Stimulated activated naive CD8-positive, alpha-beta T cell treated with anti-CD3 and anti-CD28 coated beads, Interleukin-15, Interleukin-2, amounts not matched to agents 100 U/mL and 50 U/mL, for 24 hours (primary cell): ENCODE data around the gene LZIC.

Experiments
- ATAC-seq: fragments of 150-1000 bp; cut with Tn5 transposase; one replicate; pipeline ENCODE4 v1.10.0; 2021
- DNase-seq: peaks from one replicate; pipeline ENCODE4 v3.0.0; 2021

Gene LZIC

DNA sequence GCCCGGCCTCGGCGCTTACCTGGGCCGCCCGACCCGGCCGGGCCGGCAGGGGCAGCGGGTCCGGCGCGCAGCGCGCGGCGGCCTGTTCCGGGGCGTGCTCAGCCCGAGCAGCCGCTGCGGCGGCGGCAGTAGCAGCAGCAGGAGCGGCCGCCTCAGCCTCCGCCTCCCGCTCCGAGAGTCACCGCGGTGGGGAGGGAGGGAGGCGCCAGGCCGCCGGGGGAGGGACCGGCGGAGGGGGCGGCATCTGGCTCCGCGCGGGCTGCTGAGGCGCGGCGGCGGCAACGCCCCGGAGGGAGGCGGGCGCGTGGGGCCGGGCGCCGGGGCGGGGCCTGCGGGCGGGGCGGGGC lies 33.1 kb downstream of the LZIC start, which contains the start of gene CTNNBIP1:
CTNNBIP1 (minus strand) TSS at position 194 of the 347 bp plus-strand sequence. CDS start 38,205 bp downstream, outside the sequence.
- peak; percentile 88 for ATAC-seq
- no peak for DNase-seq

DNA sequence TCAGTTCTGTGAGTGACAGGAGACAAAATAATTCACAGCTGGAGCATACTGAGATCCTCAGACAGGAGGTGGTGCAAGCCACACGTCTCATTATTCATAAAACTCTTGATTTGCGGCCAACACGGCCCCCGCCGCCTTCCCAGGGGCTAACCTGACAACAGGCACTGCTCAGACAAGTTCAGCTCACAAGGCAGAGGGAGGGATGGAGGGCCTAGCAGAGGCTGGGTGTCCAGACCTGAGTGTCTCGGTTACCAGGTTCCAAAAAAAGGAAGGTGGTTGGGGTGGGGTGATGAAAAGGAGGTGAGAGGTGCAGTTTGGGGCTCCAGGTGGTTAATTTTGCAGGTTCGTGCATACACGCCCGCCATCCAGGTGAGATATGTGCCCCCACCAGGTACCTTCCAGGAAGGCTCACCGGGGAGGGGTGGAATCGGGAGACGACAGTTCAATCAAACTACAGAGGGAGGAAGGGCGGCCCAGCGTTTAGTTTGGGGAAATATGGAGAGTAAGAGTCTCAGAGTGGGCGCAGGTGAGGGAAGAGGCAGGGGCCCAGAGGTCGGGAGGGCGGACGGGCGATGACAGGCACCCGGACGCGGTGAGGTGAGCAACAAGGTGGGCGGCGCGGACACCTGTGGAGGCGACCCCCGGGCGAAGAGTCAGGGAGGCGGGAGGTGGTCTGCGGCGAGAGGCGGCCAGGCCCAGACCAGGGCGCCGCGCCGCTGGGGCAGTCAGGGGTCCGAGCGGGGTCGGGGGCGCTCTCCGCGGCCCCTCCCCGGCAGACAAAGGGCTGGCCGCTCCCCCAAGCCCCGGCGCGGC lies 33.8 kb downstream of the LZIC start:
- ATAC-seq (no peak), DNase-seq (peak; percentile 54)

DNA sequence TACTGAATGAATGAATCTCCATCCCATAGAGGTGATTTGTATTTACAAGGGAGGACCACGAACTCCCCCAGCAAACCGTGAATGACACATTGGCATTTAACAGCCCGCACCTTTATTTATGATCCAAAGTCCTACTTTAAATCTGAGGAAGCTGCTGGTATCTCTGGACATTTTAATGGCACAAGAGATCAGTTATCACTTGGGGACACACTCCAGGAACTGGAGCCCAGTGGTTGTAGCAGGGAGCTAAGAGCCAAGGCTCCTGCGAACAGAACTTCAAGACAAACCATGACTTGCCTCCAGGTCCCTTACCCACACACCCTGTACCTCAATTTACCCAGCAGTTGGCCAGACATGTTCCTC lies 34.3 kb downstream of the LZIC start:
- DNase-seq: no peak
- ATAC-seq: no peak

DNA sequence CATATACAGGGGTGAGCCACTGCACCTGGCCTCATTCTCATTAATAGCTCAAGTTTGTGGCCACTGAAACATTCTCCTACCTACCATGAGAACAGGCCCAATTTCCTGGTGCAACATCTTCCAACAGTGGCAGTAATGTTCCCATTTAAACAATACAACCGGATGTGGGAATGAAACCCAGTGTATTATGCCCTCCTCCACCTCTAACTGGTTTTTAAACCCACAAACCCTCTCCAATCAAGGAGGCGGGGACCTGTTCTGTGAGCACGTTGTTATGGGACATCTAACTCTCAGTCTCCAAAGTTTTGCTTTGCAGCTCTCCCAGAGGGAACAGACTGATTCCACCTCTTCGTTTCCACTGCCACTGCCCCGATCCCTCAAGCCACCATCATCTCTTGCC lies 35.8 kb downstream of the LZIC start:
- DNase-seq (no peak), ATAC-seq (no peak)

DNA sequence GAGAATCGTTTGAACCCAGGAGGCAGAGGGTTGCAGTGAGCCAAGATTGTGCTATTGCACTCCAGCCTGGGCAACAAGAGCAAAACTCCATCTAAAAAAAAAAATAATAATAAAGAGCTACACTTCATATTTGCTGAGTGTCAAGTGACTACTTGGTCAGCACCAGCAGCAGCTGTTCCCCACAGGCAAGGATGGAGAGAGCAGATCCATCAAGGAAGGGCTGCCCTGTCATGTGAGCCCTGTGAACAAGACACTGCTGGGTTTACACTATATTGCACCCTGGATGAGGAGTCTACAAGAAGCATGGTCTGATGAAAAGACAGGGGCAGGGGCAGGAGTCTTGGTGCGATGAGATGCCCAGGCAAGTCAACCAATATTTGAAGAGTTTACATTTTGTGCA lies 36.7 kb downstream of the LZIC start:
- ATAC-seq: no peak
- no peak for DNase-seq

DNA sequence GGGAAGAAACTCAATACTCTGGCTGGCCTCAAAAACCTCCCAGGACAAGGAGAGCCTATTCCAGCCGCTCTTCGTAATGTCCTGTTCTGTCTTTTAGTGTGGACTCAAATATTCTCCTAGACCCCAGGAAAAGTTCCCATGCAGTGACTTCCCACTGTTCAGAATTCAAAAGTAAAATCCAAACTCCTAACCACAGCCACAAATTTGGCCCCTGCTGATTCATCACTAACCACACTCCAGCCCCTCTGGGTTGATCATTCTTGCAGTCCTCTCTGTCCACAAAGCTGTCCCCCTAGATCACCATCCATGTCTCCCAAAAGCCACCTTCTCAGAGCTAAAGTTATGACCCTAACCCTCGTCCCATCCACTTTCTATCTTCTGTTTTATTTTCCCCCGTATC lies 38.2 kb downstream of the LZIC start:
- DNase-seq (no peak), ATAC-seq (no peak)

DNA sequence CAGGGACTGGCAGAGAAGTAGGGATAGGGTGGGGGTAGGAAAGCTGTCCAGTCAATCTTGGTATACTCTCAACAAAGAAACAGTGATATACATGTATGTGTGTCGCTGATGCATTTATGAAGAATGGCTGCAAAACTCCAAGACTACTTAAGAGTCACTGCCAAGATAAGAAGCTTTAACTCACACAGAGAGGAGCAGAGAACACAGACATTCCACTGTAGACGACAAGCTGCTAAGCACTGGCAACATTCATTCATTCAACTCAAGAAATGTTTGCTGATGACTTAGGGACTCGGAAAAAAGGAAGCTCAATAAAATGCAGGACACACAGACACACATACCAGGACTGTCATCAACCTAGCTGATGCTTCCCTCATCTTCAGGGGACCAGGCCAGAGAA lies 38.6 kb downstream of the LZIC start:
- ATAC-seq: no peak
- no peak for DNase-seq

DNA sequence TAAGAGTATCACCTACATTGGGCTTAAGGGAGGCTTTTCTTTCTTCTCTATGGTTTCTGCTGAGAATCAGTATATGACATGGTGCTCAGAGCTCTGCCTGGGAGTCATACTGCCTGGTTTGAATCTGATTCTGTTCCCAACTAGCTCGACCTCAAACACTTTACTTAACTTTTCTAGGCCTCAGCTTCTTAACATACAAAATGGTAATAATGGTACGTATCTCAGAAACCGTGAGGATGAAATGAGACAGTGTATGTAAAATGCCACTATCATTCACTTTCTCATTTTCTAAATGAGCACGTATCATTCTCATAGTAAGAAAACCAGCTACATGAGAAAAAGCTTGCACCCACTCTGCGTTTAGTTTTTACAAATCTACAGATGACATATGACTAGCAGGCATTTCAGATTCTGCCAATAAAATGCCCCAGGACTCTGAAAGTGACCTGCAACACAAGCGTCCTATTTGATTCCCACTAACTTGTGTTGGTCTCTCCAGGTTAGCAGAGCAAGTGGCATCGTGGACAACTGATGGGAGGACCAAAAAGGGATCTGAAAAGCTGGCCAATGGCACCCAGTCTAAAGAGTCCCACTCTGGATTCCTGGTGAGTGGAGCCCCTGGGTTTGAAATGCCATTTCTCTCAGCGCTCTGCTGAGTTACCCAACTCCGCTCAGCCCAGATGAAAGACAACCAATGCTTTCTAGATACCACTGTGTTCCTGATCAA lies 39.2 kb downstream of the LZIC start:
- ATAC-seq (peak; percentile 70), DNase-seq (no peak)

DNA sequence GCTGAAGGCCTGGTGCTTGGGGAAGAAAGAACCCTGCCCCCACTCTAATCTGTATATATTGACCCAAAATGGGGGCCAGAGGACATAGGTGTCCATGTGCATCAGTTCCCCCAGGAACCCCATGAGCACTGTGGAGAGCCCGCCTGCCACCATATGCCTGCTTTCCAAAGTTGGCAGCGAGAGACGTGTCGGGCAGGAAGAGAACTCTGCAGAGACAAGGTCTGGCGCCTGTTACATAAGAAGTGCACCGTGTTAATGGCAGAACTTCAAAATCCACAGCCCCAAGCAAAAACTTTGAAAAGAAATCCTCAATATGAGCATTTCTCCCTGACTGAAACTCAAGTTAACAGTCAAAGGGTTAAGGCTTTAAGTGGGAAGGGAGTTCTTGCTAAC lies 41.1 kb downstream of the LZIC start:
- ATAC-seq (no peak), DNase-seq (no peak)

DNA sequence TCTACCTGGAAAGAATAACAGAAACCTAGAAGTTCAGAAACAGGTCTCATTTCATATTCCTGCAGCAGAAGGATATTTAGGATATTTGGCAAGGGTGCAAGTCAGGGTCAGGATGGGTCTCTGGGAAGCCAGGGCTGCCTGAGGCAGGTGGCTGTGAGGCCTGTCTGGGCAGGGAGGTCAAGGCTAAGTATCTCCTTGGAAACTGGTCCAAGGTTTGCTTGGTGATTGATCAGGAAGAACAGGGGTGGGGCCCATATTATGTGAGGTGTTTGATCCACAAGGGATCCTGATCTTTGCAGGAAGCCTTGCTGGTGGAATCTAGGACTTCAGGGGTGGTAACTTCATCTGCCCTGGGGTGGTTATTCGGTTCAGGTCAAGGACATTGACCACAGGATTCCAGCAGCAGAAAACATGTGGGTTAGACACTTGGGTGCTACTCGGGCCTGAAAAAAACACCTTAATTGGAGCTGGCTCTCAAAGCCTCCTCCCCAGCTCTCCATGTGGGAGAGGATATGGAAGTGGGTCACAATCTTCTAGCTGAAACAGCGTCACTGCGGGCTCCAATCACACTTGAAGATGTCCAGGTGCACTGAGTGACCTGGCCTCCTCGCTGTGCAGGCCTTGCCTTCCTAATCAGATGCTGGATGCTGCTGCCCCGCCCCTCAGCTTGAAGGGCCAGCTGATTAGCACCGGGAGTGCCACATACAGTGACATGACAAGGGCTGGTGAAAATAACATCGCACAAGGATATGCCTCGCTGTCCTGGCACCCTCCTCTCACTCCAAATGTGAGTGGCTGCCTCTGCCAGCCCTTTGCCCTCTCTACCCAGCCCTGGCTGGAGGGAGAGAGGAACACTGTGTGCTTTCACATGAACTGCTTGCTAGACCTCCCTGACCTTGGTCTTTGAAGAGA lies 41.8 kb downstream of the LZIC start:
- ATAC-seq (no peak), DNase-seq (no peak)

DNA sequence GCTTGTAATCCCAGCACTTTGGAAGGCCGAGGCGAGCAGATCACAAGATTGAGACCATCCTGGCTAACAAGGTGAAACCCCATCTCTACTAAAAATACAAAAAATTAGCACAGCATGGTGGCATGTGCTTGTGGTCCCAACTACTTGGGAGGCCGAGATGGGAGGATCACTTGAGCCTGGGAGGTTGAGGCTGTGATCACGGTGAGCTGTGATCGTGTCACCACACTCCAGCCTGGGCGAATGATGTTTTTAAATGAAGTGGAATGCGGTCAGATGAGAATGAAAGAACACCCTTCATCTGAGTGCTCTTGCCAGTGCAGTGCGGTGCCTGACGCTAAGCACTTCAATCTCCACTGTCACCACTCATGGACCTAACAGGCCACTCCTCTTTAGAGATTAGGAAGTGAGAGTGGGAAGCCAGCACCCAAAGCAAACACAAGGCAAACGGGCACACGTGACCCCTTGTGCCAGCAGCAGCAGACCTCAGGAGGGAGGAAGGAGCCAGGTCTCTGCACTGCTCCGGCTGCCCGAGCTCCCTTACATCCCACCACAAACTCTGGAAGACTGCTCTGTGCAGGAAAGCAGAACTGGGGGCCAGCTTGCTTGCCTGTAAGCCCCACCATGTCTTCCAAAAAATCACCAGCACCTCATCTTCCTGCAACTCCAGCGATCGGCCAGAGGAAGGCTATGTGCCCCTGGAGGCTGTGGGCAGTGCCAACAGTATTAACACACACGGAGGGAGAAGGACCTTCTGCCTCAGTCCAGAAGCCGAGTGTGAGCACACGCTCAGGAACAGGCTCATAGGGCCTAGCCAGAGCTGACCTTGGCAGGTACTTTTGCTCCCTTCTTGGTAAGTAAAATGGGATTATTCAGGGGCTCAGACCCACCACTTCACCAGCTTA lies 42.8 kb downstream of the LZIC start:
- DNase-seq (no peak), ATAC-seq (peak; percentile 9)

DNA sequence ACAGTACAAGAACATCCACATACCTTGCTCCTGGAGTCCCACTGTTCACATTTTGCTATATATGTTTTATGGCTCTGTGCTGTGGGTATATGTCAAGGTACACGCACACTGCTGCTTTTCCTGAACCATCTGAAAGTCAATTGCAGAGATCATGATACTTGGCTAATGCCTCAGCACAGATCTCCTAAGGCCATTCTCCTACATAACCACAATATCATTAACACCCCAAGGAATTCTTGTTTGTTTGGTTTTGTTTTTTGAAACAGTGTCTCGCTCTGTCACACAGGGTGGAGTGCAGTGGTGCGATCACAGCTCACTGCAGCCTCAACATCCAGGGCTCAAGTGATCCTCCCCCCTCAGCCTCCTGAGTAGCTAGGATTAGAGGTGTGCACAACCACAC lies 49.1 kb downstream of the LZIC start:
- ATAC-seq (no peak), DNase-seq (no peak)

DNA sequence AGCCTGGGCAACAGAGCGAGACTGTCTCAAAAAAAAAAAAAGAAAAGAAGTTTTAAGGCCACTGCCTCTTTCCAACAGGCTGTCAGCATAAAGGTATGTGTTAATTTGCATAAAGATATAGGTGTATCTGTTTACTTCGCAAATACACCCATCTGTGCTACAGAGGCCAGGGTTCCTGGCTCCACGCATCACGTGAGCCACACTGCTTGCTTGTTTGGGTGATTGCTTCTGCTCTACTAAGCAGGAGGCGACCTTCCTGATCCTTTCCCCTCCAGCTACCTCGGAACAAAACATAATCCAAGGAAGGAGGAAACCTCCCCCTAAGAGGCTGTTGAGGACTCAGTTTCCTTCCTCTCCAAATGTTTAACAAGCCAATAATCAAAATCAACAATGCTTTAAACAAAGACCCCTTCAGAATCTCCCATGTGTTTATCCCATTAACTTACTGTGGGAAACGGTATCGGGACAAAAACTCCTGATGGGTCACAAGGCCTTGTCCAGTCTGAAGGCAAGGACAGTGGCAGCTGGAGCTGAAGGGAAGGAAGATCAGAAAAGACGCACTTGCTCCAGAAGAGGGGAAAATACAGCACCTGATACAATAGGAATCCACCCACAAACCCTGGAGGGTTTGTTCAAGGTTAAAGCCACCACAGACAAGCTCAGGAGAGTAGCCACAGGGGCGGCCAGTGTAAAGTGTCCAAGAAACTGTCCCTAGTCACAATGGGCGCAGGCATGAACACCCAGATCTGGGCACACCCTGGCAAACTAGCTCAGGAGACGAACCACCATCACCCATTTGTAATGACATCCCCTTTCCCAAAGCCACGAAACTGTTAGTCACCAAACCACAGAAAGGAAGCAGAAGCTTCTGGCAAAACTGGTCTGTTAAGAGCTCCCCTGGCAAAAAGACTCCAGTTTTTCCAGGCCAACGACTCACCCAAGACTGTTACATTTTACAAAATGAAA lies 50.3 kb downstream of the LZIC start:
- ATAC-seq (no peak), DNase-seq (no peak)

DNA sequence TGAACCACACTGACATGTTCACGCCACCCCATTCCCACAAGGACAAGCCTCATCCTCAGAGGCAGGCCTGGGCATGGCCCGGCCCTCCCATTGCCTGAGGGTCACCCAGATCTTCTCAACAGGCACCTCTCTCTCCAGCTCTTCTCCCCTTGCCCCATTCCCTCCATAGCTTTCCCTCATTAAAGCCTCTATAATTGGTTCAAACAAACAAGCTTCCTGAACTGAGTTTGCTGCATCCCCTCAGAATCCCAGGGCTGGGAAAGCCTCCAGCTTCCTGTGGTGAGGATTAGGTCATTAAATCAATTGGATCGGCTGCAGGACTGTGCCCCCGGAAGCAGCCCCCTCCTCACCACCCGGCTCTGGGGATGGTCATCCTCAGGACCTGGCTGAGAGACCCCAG lies 52.0 kb downstream of the LZIC start:
- no peak for DNase-seq
- no peak for ATAC-seq

DNA sequence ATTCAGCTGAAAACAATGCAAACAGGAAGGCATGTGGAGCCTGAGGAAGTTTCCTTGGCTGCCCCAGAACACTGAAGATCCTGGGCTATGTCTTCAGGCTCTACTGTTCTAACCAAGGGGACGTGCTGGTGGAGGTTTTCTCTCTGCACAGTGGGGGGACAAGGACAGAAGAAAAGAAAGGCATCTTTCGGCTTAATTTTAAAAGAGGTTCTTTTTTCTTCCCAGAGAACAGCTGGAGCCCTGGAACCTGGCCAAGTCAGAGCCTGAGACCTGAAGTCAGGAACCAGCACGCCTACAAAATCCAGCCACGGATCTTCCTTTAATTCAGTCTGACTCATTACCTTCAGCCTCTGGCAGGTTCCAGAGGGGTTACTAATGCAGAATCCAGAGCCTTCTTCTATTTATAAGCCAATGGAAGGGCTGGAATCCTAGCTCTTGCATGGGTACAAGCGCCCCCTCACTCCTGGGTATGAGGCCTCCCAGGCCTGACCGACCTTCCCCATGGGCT lies 52.9 kb downstream of the LZIC start:
- no peak for ATAC-seq
- DNase-seq: no peak

DNA sequence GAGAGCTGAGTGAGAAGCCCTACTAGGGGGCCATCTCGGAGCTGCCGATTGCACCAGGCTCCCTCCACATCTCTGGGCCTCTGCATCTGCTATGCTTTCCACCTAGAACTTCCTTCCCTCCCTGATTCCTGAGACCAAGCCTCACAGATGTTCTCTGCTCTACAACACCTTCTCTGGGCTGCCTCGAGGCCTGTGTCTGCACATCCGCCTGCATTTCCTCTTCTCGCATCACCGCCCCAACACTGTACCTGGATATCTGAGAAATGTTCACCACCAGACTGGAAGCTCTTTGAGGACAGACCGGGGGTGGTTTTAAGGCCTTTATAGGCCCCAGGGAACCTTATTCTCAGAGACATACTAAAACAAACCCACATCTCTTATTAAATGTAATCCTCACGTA lies 53.8 kb downstream of the LZIC start:
- ATAC-seq (no peak), DNase-seq (no peak)

DNA sequence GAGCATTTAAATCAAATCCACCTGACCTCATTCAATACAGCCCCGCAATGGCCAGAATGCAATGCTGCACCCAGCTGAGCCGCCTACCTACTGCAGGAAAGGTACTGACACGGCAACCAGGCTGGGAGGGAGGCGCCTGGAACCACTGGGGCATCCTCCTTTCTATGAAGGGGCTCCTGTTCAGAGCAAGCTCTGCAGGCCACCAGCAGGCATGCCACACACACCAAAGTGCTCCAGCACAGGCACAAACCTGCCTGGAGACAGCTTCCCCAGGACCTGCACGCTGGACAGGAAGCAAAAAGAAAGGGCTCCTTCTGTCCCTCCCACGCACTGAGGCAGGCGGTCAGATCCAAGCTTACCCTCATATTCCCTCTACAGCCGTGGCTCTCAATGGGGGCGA lies 54.3 kb downstream of the LZIC start:
- ATAC-seq: no peak

DNA sequence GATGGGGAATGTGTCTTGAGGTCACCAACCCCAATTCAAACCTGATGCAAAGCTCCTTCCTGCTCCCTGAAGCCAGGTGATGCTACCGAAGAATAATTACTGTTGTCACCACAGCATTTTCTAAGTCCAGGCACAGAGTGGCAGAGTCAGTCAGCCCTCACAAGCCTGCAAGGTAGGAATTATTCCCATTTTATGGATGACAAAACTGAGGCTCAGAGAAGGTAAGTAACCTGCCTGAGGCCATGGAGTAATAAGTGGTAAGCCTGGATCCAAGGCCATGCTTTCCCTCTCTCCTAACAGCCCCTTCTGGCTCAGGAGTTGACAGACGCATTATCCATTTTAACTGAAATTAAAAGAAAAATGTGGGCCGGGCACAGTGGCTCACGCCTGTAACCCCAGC lies 56.1 kb downstream of the LZIC start:
- no peak for DNase-seq
- ATAC-seq: no peak

More for the DNA sequence above, 54.3 kb downstream of the LZIC start:
- no peak for DNase-seq

DNA sequence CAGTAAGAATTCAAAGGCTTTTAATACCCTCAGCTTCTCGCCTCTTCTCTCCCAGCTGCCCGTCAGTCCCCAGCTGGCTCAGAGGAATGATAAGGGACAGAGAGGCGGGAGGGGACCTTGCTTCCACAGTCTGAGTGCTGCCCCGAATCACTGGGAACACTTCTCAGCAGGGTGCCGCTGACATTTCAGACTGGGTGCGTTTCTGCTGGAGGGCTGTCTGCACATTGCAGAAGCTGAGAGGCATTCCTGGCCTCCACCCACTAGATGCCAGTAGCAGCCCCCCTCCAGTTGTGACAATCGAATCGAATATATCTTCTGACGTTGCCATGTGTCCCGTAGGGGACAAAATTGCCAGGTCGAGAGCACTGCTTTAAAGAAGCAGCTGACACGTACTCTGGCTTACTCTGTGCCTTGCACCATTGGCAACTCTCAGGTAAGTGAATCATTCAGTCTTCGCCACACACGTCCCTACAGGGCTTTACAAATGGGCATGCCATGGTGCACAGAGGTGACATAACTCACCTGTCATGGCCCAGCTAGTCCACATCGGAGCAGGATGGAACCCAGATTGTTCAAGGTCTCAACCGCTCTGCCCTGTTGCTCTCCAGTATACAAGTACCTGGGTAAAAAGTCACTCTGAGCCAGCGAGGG lies 57.0 kb downstream of the LZIC start:
- no peak for ATAC-seq
- no peak for DNase-seq

DNA sequence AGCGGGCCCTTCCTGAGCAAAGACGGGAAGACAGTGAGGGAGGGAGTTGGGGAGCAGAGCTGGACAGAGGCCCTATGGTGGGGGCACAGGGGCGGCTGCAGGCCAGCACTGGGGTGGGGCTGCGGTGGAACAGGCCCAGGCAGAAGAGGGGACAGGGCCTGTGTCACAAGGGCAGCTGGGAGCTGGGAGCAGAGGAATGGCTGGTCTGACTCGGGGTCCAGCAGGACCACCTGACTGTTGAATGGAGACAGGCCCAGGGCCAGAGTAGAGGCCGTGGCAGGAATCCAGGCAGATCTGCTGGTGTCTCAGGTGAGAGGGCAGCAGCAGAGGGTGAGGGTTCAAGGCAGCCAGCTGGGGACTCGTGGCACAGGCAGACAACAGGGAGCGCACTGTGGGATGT lies 58.4 kb downstream of the LZIC start:
- no peak for ATAC-seq
- DNase-seq: no peak
